ENCODE data around the gene MCTP2. TPM values are rescaled to one million over a fixed set of nuclear protein-coding genes. Genes with fewer than 3 reads are reported as not detected.

Gene MCTP2
- total and polyA plus RNA-seq, 3 donors from 2014 or later = 6.7 to 13.8 (median 7.6) TPM

DNA sequence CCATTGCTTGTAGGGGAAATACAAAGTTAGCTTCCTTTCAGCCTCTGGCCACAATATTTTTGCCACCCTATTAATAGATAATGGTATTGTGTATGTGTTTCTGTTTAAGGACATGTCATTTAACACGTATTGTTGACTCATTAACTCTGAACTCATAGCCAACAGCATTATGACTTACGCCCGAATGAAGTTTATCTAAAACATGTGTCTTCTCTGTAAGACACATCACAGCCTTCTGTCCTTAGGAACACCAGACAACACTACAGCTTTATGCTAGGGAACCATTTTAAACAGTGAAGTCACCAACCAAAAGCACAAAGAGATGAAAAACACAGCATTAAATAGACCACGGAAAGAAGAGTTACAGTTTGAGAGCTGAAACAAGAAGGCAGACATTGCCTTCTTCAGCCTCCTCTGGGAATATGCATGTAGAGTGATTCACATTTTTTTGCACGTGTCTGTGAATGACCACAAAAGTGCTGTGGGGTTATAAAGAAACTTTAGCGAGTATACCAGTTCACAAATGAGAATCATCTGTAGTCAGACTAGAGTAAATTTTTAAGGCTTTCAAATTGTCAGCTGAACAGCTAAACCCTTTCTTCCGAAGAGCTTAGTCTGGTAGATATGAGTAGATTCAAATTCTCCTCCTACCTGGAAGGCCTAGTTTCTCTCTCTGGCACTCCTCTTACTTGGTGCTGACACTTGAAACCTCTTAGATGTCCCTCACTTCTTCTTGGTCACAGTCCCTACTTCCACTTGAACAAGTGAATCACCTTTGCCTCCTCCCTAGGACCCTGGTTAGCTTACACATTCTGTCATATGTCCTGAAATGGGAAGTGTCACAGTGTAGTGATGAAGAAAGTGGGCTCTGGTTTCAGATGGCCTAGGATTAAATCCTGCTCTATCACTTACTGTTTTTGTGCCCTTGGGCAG is 32.2 kb downstream of the MCTP2 start:
- Histone ChIP-seq H3K27ac (no peak overlapping the region), H3K9me3 (no peaks in the 10 kb centered on the region), H3K27me3 (no peaks in the 10 kb centered on the region), H3K4me3 (no peak overlapping the region), H3K4me1 (no peaks in the 10 kb centered on the region), H3K36me3 (ENCODE audit: low read depth, missing control alignments) (no peaks in the 10 kb centered on the region)
- no peak for TF ChIP-seq POLR2A (IDR thresholded peaks at IDR 0.05)
- TF ChIP-seq, protein P1, sequence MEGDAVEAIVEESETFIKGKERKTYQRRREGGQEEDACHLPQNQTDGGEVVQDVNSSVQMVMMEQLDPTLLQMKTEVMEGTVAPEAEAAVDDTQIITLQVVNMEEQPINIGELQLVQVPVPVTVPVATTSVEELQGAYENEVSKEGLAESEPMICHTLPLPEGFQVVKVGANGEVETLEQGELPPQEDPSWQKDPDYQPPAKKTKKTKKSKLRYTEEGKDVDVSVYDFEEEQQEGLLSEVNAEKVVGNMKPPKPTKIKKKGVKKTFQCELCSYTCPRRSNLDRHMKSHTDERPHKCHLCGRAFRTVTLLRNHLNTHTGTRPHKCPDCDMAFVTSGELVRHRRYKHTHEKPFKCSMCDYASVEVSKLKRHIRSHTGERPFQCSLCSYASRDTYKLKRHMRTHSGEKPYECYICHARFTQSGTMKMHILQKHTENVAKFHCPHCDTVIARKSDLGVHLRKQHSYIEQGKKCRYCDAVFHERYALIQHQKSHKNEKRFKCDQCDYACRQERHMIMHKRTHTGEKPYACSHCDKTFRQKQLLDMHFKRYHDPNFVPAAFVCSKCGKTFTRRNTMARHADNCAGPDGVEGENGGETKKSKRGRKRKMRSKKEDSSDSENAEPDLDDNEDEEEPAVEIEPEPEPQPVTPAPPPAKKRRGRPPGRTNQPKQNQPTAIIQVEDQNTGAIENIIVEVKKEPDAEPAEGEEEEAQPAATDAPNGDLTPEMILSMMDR (IDR thresholded peaks at IDR 0.05) = no peak
- 82 to 88% methylated on average over 7 of the region's 7 CpGs for WGBS, 2 donors
- no peak for DNase-seq
- intact Hi-C loops (cut with DNase I; ENCODE audit: low total_unique reads) = no loop called here

DNA sequence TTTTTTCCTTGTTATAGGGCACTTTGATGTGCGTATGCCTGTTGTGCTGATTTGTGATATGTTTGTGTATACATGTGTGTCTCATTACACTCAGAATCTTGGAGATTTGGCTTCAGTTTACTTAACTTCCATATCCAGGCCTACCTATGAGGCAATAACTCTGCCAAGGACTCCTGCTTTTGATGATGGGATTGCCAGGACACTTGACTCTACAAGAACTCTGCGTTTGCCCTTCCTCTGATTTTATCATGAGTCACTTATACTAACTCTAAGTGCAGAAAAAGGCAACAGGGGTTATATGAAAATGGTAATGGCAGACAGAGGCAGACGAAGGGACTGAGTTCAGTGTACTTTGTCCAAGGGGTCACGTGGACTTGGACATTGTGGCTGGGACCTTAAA is 33.6 kb downstream of the MCTP2 start:
- no peak for TF ChIP-seq POLR2A (IDR thresholded peaks at IDR 0.05)
- TF ChIP-seq, protein P1 (IDR thresholded peaks at IDR 0.05) = no peak
- Histone ChIP-seq H3K27ac (no peak overlapping the region), H3K27me3 (no peaks in the 10 kb centered on the region), H3K9me3 (no peaks in the 10 kb centered on the region), H3K4me3 (no peak overlapping the region), H3K36me3 (ENCODE audit: low read depth, missing control alignments) (no peaks in the 10 kb centered on the region), H3K4me1 (no peaks in the 10 kb centered on the region)
- intact Hi-C loops (cut with DNase I; ENCODE audit: low total_unique reads) = no loop called here
- no peak for DNase-seq
- 90 to 93% methylated on average over 4 of the region's 4 CpGs for WGBS, 2 donors

DNA sequence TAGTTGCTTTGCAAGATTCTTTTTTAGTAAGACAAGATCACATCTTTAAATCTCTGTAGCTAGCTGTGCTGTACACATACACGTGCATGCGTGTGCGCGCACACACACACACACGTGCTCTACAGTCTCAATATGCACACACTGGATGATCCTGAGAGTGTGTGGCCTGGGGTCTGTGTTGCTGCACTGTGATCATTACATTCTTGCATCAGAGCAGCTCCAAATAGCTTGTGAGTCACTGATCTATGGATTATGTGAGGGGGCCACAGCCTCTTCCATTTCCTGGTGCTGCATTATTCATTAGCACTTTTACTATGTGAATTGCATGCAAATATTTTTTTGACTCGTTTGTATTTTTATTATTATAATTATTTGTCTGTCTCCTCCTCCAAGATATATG is 34.6 kb downstream of the MCTP2 start:
- no peak overlapping the region for H3K27ac ChIP-seq
- no peak overlapping the region for H3K4me3 ChIP-seq
- intact Hi-C loops (cut with DNase I; ENCODE audit: low total_unique reads) = no loop called here
- H3K27me3 ChIP-seq = no peaks in the 10 kb centered on the region
- DNase-seq = no peak
- 78 to 79% methylated on average over 6 of the region's 6 CpGs for WGBS, 2 donors
- H3K4me1 ChIP-seq = no peaks in the 10 kb centered on the region
- H3K9me3 ChIP-seq = no peaks in the 10 kb centered on the region
- TF ChIP-seq, protein P1 (IDR thresholded peaks at IDR 0.05) = no peak
- TF ChIP-seq POLR2A (IDR thresholded peaks at IDR 0.05) = no peak
- no peaks in the 10 kb centered on the region for H3K36me3 ChIP-seq (ENCODE audit: low read depth, missing control alignments)

DNA sequence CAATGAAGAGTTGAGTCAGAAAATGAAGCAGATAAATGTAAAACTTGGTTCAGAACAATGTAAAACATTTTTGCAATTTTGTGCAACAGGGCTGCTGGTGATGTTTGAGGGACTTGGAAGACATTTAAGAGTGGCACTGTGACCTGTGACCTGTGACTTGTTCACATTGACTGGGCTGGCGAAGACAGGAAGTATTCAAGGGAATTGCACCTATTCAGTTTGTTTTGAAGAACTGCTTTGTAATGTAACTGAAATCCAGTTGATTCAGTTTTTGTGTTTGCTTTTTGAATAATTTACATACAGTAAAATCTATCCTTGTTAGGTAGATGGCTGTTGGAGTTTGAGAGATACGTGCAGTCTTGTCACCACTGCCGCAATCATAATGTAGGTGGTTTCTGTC is 35.4 kb downstream of the MCTP2 start:
- H3K36me3 ChIP-seq (ENCODE audit: low read depth, missing control alignments) = no peaks in the 10 kb centered on the region
- no peak overlapping the region for H3K4me3 ChIP-seq
- WGBS, 2 donors = 90 to 91% methylated on average over 3 of the region's 3 CpGs
- no peaks in the 10 kb centered on the region for H3K9me3 ChIP-seq
- H3K27ac ChIP-seq = no peak overlapping the region
- TF ChIP-seq, protein P1 (IDR thresholded peaks at IDR 0.05) = no peak
- no peak for TF ChIP-seq POLR2A (IDR thresholded peaks at IDR 0.05)
- H3K4me1 ChIP-seq = no peaks in the 10 kb centered on the region
- DNase-seq = no peak
- H3K27me3 ChIP-seq = no peaks in the 10 kb centered on the region
- intact Hi-C loops (cut with DNase I; ENCODE audit: low total_unique reads) = no loop called here

DNA sequence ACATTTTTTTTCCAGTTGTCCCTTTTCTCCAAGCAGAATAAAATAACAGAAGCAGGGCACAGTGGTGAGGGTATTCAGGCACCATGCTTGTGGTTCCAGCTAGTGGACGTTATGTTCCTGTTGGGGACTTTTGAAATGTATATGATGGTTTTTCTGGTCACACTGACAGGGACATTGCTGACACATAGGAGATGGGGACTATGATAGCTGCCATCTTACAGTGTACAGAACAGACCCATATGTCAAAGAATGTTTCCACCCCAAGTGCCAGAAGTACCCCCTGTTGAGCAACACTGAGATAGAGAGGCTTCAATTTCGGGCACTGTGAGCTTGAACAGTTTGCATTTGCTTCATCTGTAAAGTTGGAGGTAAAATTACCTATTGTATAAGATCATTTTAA is 38.6 kb downstream of the MCTP2 start:
- Histone ChIP-seq H3K27me3 (no peaks in the 10 kb centered on the region), H3K4me3 (no peak overlapping the region), H3K4me1 (no peaks in the 10 kb centered on the region), H3K9me3 (no peaks in the 10 kb centered on the region), H3K36me3 (ENCODE audit: low read depth, missing control alignments) (no peaks in the 10 kb centered on the region), H3K27ac (no peak overlapping the region)
- 81 to 100% methylated on average over 2 of the region's 2 CpGs for WGBS, 2 donors
- intact Hi-C loops (cut with DNase I; ENCODE audit: low total_unique reads) = no loop called here
- no peak for TF ChIP-seq POLR2A (IDR thresholded peaks at IDR 0.05)
- TF ChIP-seq, protein P1 (IDR thresholded peaks at IDR 0.05) = no peak
- no peak for DNase-seq
